HG03575 (cell line): ENCODE results near the gene PLXNC1.

ENCODE experiments used
- ATAC-seq: cut with Tn5 transposase; IDR thresholded peaks from one replicate; pipeline ENCODE4 v1.9.1; 2021; ENCODE audit not compliant: unreplicated experiment, insufficient number of reproducible peaks, low FRiP score; ENCODE audit errors: extremely low read depth

Gene PLXNC1

DNA sequence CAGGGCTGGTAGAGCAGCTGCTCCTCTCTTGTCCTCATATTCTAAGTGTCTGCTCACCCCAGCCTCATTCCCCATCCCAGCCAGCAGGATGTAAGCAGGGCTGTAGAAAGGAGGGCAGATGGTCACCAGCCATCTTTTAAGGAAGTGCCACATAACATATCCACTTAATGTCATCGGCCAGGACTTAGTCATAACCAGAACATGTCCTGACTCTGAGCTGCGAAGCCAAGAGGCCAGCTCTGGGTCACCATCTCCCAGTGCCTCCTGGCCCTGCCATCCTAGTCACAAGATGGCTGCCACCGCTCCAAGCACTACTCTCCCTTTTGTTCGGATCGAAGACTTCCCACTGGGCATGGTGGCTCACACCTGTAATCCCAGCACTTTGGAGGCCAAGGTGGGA, 123.9 kb downstream of the PLXNC1 start:
- ATAC-seq: no peak

DNA sequence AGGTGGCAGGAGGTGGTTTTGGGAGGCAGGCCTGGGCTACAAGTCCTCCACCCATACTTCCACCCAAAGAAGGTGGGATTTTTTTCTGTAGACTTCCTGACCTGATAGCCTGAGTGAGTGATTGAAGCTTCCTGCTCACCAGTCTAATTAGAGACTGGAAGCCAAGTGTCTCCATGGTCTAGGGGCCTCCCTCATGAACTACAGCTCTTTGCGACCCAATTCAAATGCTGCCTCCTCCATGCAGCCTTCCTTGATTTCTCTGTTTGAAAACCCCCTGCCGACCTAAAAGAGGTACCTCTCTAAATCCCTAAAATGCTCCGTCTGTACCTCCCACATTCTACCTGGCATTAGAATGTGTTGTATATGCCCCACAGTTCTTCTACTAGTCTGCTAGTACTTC, 124.9 kb downstream of the PLXNC1 start:
- no peak for ATAC-seq

DNA sequence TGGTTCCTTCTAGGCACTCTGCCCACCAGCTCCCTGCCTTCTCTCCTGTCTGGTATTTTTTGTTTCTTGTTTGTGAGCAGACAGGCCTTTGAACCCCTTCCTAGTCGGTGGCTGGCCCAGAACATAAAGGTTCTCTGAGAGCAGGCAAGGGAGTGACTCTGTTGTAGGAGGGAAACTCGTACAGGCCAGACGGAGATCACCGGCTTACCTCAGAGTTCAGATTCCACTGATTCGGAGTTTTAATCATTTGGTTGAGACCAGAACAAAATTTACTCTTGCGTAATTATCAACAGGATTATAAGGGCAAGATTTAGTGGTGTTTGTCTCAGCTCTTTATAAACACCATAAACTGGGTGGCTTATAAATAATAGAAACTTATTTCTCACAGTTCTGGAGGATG, 128.3 kb downstream of the PLXNC1 start:
- no peak for ATAC-seq

DNA sequence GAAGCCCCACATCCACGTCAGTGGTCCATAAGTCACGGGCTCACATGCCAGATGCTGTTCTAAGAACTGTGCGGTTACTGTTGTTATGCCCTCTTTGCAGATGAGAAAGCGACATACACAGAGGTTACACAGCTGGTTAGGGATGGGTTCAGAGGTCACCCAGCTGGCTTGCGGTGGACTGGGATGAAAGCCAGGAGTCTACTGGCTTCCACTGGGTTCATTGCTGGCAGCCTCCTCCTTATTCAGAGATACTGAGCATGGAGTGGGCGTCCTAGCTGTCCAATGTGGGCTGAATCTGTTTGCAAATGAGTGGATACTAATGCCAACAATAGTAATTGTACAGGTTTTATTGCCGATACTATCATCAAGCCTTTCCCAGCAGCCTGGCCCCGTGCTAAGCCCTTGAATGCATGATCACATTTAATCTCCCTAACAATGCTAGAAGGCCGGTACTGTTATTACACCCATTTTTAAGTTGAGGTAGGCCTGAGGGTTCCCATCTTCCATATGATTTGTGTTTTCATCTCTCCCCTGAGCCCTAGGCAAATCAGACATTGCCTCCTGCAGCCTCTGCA, 129.1 kb downstream of the PLXNC1 start:
- ATAC-seq: no peak

DNA sequence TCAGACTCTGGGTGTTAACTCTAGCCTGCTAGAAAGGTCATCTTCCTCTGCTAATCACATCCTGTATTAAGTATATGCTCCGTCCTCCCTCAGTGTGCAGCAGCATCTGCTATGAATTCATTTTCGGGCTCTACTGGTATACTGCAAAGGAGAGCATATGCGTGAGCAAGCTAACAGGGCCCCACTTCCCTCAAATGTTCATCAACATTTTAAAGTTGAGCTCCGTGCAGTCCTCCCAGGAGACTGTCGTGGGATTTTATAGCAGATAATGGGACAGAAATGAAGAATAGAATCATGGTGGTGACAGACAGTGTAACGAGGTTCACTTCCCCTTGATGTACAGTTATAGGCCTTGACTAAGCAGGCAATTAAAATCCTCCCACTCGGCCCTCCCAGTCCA, 131.7 kb downstream of the PLXNC1 start:
- ATAC-seq: no peak

DNA sequence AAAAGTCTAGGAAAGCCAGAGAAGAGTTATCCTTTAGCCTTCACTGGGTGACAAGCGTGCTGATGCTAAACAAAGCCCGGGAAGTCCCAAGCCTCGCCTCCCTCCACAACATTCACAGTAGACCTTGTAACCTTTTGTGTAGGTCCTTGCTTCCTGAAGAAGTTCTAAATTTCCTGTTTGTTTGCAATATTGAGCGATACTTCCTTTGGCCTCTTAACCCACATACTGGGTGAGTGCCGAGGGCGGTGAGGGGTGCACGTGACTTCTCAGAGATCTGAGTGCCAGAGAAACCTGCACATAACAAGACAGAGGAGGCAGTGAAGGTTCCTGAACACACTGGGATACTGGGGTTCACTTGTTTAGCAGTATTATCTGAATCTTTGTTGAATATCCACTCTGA, 134.3 kb downstream of the PLXNC1 start:
- no peak for ATAC-seq

DNA sequence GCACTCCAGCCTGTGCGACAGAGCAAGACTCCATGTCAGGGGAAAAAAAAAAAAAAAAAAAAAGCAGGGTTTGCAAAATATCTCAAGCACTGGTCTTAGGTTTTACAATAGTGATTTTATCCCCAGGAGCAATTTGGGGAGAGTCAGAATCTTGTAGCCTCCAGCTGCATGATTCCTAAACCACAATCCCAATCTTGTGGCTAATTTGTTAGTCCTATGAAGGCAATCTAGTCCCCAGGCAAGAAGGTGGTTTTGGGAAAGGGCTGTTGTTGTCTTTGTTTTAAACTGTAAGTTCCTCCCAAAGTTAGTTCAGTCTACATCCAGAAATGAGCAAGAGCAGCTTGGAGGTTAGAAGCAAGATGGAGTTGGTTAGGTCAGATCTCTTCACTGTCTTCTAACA, 135.7 kb downstream of the PLXNC1 start:
- ATAC-seq: no peak

DNA sequence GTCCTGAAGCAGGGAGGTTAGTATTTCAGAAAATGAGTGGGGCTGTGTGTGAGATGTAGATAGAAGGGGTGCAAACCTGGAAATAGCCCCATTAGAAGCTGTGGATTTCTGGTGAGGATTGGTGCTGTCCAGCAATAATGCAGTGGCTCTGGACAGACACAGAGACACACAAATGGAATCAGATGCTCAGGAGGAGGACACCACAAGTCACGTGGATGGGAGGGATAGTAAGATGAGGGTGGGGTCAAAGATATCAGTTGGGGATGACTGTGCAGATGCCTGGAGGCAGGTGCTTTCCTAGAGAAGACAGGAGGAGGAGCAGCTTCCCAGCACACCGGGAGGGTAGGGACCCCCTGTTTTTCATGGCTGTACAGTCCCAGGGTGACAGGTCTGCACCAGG, 136.5 kb downstream of the PLXNC1 start:
- ATAC-seq: no peak

DNA sequence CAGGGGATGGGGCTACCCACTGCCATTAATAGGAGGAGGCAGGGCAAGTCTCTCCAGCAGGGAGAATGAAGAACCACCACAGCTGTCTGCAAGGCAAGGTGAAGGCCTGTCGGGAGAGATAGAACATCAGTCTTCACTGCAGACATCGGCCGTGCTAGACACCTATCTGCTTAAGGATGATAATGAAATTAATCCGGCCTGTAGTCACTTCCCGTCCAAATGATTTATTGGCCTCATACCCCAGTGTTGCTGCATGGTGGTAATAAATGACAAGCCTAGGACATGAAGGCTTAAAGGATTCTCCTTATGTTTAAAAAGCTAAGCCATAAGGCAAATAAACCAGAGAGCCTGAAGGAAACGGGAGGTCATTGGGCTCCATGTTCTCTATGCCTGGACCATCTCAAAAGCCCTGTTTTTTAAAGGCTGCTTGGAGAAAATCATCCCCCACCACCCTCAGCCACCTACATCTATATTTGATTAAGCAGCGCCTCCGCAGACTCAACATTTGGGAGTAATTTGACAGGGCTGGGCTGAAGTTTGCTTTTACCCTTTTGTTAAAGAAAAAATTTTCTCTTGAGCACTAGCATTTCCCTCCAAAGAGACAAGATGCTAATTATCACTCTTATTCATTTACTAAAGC, 137.7 kb downstream of the PLXNC1 start:
- no peak for ATAC-seq

DNA sequence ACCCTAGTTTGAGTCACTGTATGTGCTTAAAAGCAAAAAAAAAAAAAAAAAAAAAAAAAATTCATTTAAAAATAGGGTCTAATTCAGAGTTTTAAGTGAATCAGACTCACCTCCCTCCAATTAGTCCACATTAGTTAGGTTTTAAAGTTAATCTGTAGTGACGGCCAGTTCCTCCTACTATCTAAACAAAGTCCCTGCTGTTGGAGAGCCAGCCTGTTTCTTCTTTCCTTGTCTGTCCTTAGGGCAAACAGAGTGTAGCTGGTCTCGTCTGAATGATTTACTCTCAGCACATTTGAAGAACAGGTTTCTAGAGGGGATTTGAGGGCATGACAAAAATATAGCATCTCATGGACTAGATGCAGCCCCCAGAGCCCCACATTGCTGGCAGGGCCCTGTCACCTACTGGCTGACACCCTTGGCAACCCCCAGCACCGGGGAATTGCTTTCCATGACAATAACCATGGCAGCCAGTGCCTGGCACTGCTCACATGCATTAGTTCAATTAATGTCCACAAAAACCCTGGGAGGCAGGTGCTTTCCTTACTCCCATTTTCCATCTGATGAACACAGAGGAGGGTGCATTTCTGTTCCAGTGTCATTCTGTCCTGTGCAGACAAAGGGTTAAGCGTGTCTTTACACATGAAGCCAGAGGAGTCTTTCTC, 138.3 kb downstream of the PLXNC1 start:
- ATAC-seq: no peak

DNA sequence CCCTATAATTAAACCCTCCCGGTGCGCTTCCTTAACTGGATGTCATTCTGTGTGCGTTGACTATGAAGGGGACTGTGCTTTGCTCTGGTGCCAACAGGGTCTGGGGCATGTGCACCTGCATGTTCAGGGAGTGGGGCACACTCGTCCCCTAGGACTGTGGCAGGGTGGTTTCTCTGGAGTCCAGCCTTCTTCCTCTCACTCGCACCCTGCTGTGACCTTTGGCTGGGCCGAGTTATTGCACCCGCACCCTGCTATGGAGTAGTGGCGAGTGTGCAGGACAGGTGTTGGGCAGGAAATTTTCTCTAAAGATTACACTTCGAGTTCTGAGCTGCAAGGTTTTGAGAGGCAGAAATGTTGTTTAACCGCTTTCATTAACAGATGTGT, 138.9 kb downstream of the PLXNC1 start:
- ATAC-seq: no peak

DNA sequence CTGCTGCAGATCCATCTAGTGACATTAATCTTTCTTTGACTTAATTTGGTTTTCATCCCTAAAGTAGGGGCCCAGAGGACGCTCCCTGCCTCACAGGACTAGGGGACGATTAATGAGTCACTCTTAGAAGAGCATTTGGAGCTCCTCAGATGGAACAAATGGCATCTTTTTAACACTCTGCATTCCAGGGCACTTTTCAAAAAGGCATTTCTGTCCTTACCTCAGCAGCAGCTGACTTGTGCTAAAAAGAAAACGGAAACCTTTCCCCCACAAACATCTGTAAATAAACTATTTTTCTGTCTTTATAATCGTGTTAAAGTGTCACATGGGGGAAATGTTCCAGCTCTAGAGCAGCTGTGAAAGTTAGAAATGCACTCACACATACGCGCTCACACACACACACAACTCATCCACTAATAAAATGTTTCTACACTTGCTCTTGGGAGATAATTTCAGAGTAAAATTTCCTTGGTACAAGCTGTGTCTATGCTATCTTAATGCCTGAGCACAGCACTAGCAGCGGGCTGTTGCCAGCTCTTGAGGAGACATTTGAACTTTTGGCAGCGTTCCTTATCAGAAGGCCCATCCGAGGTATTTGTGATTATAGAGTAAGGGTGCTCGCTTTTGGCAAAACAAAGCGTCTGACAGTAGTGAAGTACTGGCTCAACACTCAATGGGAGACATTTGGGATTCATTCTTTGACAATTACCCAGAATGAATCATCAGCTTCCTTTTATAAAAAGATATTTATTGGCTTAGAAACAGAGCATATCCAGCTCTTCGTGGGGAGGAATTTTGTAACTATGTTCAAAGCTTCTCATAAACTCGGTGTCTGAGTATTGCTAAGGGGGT, 141.3 kb downstream of the PLXNC1 start:
- ATAC-seq: no peak

DNA sequence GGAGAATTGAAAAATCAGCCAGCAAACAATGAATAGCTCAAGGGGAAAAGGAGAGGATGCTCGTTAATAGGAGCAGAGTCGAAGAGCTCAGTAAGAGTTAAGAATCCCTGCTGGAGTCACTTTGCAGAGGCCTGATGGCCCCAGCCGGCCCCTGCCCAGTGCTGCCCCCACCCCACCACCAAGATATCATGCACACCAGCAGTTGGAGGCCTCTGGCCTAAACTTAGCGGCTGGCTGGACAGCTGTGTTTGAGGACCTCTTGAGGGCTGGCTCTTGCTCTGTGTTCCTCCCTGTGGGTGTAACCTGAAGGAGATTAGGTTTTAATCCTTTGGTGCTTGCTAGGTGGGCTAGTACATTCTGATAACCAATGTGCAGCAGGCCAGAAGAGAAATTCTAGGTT, 142.0 kb downstream of the PLXNC1 start:
- no peak for ATAC-seq

DNA sequence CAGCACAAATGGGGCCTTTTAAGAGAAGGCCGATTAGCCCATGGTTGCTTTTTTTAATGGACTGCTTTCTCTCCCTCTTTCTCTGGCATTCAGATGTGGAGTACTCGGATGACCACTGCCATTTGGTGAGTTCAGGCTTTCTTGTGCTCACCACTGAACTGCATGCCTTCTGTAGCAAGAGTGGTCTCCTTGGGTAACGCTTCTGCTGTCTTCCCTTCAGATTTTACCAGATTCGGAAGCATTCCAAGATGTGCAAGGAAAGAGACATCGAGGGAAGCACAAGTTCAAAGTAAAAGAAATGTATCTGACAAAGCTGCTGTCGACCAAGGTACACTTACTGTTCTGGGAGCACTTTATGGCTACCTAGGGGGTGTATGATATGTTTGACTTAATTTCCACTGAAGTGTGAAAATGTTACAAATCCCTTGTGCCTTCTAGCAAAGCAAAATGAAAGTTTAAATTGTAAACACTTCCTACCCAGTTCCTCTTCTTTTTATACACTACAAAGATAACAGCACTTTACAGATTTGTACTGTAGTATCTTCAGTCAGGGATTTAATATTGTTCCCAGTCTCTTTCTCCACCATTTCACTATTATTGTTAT, 148.8 kb downstream of the PLXNC1 start:
- ATAC-seq: no peak

DNA sequence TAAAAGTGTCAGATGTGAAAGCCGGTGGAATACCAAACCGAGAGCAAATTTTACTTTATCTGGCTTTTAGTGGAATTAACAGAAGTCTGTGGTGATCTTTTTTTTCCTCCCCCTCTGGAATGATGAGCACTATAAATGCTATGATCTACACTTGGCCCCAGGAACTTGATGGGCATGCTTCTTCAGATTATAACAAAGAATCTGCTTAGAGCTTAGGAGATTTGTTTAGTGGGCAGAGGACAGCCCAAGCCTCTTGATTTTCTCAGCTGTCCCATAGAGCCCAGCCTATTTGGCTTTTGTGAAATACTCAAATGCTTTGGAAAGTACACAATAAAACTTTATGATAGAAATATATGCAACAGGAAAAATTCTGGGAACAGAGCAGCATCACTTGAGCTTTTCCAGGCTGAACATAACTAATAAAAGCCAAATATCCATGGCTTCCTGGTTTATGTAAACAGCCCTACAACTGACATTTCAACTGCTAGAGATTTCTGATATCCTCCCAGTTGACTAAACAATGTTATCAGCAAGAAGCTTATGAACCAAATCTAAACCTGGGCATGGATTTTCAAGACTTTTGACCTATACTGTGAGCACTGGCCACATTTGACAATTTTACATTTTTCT, 149.6 kb downstream of the PLXNC1 start:
- no peak for ATAC-seq

DNA sequence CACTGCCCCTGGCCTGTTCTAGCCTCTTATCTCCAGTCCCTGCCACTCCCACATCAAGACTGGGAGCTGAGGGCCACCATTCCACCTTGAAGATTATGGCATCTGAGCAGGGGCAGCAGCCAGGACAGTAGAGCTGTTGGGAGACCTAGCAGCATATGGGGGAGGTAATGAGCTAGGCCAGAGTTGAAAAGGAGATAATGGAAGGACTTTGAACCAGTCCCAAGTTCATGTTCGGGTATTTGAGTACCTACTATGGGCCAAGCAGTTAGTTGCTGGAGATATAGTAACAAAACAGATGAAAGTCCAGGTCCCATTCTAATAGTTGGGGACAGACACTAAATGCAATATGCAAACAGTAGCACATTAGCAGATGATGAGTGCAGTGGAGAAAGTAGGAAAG, 151.5 kb downstream of the PLXNC1 start:
- ATAC-seq: no peak

DNA sequence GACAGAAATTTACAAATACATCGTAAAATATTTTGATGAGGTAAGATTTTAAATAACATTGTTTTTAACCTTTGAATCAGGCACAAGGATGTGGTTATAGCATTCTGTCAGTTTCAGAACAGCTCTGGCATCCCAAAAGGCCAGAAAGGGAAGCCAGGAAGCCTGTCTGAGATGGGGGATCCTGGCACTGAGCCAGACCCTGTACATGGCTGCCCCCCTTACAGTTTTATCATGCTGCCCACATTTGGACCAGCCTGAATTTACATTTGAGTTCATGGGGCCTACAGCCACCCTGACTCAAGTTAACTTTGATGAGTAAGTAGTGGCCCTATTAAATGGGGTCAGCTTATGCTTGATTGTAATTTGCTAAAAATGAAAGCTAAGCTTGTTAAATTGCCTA, 155.6 kb downstream of the PLXNC1 start:
- no peak for ATAC-seq

DNA sequence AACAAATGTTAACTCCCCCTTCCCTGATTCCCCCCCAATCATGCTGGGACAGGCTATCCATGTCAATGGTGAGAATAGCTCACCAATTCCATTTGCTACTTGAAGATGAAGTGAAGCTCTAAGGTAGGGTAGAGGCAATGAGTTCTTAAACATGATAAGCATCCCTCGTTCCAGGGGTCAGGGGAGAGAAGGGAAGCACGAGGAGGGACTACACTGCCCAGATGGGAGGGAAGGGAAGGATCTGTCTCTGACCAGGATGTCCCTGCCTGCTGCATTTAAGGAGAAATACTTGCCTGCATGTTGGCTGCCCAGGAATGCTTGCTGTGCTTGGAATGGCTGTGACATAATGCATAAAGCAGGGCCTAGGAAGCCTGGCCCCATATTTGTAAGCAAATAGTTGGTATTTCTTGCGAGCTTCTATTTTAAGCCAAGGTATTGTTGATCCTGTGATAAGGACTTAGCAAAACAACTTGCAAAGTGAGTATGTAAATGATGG, 156.2 kb downstream of the PLXNC1 start:
- no peak for ATAC-seq
